LNCaP clone FGC (cell line): ENCODE measurements around the gene RNPEPL1.

Experiments
- DNase-seq: peaks from one replicate; pipeline ENCODE4 v3.0.0-alpha.2; 2011; ENCODE audit warnings: low read depth
- H3K4me3 ChIP-seq: 2 replicates; pipeline ENCODE4 v1.5.1; 2011; ENCODE audit warnings: mild to moderate bottlenecking, low read depth, low read length, control low read depth
- TF ChIP-seq, protein P1 (sequence below): IDR thresholded peaks from 2 replicates; pipeline ENCODE4 v1.5.1; 2012; ENCODE audit warnings: mild to moderate bottlenecking; ENCODE audit not compliant: control insufficient read depth, insufficient read depth; ENCODE audit errors: extremely low read depth

The RNPEPL1 gene

DNA sequence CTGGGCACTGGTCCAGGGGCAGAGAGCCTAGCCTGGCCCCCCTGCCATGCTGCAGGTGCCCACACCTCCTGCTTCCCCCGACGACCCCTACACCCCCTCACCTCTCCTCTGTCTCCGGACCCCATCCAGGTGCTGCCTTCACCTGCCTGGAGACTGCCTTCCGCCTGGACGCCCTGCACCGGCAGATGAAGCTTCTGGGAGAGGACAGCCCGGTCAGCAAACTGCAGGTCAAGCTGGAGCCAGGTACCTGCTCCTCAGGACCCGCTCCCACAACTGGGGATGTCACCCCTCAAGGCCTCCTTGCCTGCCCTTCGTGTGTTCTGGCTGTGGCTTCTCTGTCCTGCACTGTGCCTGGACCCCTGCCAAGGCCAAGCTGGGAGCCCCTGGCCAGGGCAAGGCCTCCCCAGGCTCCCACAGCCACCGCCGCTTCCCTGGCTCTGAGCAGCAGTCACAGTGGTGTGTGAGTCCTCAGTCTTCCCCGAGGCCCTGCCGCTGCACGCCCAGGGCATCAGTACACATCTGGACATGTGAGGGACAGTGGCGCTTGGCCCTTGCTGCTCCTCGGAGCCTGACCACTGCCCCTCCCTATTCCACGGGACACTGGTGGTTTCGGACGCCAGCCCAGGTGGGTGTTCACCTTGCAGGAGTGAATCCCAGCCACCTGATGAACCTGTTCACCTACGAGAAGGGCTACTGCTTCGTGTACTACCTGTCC lies 6.3 kb downstream of the RNPEPL1 start:
- DNase-seq = no peak
- TF ChIP-seq, protein P1, sequence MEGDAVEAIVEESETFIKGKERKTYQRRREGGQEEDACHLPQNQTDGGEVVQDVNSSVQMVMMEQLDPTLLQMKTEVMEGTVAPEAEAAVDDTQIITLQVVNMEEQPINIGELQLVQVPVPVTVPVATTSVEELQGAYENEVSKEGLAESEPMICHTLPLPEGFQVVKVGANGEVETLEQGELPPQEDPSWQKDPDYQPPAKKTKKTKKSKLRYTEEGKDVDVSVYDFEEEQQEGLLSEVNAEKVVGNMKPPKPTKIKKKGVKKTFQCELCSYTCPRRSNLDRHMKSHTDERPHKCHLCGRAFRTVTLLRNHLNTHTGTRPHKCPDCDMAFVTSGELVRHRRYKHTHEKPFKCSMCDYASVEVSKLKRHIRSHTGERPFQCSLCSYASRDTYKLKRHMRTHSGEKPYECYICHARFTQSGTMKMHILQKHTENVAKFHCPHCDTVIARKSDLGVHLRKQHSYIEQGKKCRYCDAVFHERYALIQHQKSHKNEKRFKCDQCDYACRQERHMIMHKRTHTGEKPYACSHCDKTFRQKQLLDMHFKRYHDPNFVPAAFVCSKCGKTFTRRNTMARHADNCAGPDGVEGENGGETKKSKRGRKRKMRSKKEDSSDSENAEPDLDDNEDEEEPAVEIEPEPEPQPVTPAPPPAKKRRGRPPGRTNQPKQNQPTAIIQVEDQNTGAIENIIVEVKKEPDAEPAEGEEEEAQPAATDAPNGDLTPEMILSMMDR = no peak
- H3K4me3 ChIP-seq = no peak overlapping the region

DNA sequence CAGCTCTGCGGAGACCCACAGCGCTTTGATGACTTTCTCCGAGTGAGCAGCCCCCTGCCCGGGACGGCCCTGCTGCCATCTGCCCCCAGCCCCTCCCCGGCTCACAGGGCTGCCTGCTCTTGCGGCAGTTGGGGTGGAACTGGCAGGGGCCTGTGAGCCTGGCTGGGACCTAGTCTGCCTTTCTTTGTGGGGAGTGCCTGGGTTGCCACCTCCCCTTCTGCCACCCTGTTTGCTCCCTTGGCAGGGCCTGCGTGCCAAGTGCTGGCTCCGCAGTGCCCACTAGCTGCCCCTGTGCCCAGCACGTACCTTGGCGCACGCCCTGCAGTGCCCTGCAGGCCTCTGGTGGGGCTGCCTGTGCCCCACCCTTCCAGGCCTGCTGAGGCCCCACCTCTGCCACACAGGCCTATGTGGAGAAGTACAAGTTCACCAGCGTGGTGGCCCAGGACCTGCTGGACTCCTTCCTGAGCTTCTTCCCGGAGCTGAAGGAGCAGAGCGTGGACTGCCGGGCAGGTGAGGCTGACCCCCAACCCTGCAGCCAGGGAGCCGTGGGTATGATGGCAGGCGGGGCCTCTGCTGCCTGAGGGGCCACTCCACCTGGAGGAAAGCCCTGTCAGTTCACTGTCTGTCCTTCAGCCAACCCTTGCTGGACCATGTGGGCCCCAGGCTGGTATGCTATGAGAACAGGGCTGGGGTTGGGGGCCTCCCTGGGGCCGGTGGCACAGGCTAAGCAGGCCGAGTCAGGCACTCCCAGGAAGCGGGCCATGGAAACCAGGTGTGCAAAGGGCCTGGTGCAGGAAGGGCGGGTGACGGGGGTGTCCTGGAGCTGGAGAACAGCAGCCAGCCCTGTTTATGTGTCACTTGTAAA lies 7.0 kb downstream of the RNPEPL1 start:
- H3K4me3 ChIP-seq = no peak overlapping the region
- TF ChIP-seq, protein P1 = no peak
- DNase-seq = no peak

DNA sequence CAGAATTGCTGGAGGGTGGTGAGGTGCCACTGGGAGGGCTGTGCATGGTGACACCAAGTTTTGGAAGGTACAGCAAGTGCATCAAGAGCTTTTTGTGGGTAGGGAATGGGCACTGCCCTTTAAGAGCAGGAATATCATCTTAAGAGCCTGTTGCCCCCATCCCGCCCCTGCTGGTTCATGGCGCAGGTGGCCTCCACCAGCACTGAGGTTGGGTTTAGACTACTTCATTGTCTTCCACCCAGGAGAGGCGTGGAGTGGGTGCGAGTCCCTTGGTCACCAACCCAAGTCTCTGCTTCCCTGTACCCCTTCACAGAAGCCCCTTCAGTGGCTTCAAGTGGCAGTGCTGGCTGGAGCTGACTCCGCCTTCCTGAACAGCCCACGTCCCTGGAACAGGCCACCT lies 7.8 kb downstream of the RNPEPL1 start:
- no peak for DNase-seq
- no peak overlapping the region for H3K4me3 ChIP-seq

DNA sequence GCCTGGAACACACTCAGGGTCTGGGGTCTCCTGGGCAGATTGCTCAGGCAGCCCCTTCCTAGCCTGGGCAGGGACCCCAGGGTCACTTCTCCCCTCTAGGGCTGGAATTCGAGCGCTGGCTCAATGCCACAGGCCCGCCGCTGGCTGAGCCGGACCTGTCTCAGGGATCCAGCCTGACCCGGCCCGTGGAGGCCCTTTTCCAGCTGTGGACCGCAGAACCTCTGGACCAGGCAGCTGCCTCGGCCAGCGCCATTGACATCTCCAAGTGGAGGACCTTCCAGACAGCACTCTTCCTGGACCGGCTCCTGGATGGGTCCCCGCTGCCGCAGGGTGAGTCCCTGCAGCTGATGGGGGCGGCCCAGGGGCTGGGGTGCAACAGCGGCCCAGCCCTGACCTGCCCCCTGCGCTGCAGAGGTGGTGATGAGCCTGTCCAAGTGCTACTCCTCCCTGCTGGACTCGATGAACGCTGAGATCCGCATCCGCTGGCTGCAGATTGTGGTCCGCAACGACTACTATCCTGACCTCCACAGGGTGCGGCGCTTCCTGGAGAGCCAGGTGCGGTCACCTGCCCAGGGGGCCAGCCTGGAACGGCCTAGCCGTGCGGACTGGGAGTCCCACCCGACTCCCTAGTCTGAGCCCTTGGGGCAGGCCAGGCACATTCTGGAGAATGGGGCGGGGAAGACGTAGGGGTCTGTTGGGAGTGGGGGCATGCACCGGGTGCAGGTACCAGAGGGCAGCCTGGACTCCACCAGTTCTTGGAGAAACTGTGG lies 8.3 kb downstream of the RNPEPL1 start:
- no peak overlapping the region for H3K4me3 ChIP-seq
- TF ChIP-seq, protein P1 = no peak
- no peak for DNase-seq

More for the DNA sequence above, 7.8 kb downstream of the RNPEPL1 start:
- TF ChIP-seq, protein P1 = no peak

DNA sequence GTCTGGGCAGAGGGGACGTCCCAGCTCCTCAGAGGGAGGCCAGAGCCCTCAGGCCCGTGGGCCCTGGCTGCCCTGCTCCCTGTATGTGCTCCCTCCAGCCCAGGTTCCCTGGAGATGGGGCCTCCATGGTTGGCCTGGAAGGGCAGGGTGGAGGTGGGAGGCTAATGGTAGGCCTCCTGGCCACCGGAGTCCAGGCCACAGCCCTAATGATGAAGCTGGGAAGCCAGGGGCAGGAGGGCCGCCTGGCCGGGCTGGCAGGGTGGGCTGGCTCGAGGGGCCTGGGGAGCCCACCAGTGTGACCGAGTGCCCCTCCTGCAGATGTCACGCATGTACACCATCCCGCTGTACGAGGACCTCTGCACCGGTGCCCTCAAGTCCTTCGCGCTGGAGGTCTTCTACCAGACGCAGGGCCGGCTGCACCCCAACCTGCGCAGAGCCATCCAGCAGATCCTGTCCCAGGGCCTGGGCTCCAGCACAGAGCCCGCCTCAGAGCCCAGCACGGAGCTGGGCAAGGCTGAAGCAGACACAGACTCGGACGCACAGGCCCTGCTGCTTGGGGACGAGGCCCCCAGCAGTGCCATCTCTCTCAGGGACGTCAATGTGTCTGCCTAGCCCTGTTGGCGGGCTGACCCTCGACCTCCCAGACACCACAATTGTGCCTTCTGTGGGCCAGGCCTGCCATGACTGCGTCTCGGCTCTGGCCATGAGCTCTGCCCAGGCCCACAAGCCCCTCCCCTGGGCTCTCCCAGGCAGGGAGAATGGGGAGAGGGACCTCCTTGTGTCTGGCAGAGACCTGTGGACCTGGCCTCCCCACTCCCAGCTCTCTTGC lies 9.2 kb downstream of the RNPEPL1 start:
- no peak overlapping the region for H3K4me3 ChIP-seq
- TF ChIP-seq, protein P1 = no peak
- DNase-seq = no peak

DNA sequence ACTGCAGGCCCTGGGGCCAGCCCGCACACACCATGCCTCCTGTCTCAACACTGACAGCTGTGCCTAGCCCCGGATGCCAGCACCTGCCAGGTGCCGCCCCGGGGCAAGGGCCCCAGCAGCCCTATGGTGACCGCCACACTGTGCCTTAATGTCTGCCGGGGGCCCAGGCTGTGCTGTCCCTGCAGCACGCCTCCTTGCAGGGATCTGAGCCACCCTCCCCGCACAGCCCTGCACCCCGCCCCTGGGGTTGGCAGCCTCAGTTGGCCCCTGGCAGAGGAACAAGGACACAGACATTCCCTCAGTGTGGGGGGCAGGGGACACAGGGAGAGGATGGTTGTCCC lies 9.8 kb downstream of the RNPEPL1 start:
- TF ChIP-seq, protein P1 = no peak

More for the DNA sequence above, 9.8 kb downstream of the RNPEPL1 start:
- no peak overlapping the region for H3K4me3 ChIP-seq
- DNase-seq = no peak
